Epidermal melanocyte (primary cell): Measurements from ENCODE around the gene VSTM2B.

Experiments
- DNase-seq: peaks from one replicate; pipeline ENCODE4 v3.0.0; 2011; ENCODE audit warnings: low spot score; ENCODE audit not compliant: insufficient read length

Gene VSTM2B

DNA sequence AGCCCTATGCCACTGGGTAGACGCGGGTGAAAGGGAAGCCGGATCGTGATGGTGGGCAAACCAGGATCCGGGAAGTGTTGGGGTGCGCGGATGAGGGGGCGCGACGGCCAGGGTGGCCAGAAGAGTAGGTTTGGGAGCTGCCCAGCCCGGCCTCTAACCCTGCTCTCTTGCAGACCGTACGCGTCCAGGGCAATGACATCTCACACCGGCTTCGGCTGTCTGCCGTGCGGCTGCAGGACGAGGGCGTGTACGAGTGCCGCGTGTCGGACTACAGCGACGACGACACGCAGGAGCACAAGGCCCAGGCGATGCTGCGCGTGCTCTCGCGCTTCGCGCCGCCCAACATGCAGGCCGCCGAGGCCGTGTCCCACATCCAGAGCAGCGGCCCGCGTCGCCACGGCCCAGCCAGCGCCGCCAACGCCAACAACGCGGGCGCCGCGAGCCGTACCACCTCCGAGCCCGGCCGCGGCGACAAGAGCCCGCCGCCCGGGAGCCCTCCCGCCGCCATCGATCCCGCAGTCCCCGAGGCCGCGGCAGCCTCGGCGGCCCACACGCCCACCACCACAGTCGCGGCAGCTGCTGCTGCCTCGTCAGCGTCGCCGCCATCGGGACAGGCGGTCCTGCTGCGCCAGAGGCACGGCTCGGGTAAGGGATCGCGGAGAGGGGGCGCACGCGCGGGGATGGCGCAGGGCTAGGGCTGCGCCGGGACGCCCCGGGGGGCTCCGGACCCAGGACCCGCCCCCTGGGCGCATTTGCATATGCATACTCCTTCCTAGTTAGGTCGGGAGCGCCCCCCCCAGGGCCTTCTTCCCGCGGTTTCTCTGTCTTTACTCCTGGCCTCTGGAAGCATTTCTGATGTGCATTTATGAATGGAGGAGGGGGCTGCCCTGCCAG, 4.1 kb downstream of the VSTM2B start:
- DNase-seq = no peak

DNA sequence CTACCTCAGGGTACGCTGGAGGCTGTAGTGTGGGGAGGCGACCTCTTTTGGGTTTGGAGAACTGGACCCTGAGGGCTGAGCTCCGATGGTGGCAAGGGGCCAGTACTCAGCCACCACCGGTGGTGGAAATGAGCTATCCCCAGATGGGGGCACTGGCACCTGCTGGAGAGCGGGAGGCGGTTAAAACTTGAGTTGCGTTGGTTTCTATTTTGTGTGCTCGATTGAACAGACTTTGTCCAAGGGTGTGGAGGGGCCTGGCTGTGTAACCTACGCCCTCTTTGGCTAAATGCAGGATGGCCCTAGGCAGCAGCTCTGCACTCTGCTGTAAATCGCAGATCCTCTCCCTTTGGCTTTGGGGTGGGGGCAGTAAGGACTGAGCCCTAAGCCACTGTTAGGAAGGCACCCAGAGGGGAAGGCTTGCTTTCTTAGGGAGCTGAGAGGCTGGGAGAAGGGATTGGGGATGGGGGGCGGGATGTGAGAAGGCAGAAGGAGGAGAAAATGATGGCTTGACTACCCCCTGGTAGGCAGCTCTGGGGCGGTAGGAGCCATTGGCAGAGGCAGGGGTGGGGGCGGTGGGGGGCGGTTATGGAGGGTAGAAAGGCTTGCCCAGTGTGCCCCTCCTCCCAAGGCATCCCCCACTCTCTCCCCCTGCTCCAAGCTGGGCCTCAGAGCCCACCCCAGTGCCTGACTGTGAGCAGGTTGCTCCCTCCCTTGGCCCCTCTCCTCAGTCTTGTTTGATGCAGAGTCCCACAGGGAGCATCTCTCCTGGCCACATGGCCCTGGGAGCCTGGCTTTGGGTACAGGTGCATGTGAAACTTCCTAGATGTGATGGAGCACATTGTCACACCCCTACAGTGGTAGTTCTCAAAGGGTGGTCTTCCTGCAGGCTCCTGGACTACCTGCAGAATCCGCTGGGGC, 5.0 kb downstream of the VSTM2B start:
- no peak for DNase-seq

GRCh38 chr19:29531458-29532025, 5.7 kb downstream of the VSTM2B start:
- DNase-seq = no peak

- no peak for DNase-seq
Observed at GRCh38 chr19:29532097-29532496, 6.3 kb downstream of the VSTM2B start.

- no peak for DNase-seq
Observed at GRCh38 chr19:29532956-29533355, 7.2 kb downstream of the VSTM2B start.

DNA sequence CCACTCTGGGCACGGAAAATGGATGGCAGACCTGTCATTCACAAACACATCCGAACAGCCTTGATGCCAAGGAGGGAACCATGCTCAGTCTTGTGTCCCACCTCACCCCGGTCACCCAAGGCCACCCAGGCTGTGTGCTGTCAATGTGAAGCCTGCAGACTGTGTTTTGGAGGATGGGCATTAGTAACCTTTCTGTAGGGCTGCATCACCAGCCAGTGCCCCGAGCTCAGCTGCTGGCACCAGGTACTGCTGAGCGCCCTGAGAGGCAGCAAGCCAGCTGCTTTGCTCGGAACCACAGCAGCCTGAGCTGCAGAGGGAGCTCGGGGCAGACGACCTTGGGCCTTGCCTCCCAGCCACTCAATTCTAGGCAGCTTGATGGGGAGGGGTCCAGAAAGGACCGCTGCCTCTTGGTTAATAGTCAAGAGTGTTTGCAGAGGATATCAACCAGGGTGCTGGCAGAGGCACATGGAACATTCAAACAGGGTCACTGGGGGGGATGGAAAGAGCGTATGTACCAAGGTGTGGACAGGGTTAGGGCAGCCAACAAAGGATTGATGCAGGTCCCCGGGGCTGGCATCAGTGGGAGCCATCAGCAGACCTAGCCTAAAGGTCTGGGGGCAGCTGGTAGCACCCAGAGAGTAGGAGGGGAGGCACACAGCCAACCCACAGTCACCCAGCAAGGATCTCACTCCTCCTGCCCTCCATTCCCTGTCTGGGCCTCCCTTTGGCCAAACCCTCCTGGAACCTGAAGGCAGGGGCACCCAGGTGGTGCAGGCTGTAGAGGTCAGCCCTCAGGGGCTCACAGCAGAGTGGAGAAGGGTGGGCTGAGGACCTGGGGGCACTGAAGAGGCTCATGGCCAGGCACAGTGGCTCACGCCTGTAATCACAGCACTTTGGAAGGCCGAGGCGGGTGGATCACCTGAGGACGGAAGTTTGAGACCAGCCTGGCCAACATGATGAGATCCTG, 8.1 kb downstream of the VSTM2B start:
- no peak for DNase-seq

GRCh38 chr19:29535214-29535831, 9.5 kb downstream of the VSTM2B start:
- no peak for DNase-seq

GRCh38 chr19:29535984-29536508, 10.3 kb downstream of the VSTM2B start:
- DNase-seq = no peak

GRCh38 chr19:29537181-29537580, 11.4 kb downstream of the VSTM2B start:
- DNase-seq = no peak

DNA sequence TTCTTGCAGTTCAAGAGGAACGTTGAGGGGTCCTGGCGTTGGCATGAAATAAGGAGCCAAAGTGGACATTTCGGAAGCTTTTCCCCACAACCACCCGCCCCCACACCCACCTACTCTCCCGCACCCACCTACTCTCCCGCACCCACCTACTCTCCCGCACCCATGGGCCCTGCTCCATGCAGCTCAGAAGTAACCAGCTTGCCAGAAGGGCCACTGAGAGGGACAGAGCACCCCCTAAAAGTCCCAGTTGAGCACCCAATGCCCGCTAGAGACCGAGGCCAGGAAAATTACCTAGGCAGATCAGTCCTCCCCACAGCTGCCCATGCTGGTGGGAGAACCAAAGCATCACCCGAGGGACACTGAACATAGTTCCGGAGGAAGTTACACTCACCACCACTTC, 11.8 kb downstream of the VSTM2B start:
- no peak for DNase-seq

DNA sequence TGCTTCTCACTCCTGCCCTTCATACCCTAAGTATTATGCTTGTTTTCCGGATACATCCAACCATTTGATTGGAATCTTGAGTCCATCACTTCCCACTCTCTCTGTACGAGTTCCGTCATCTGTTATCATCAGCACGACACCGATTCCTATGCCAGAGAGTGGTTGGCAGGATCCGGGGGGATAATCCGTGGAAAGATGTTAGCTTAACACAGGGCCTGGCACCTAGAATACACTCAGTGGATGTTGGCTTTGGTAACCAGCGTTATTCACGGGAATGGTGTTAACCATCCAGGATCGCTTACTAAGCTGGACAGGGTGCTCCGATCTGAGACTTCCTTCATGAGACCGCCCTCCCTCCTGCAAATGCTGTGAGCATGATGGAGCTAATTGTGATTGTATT, 12.4 kb downstream of the VSTM2B start:
- no peak for DNase-seq

GRCh38 chr19:29538651-29539050, 12.9 kb downstream of the VSTM2B start:
- no peak for DNase-seq

GRCh38 chr19:29539131-29539530, 13.3 kb downstream of the VSTM2B start:
- no peak for DNase-seq

GRCh38 chr19:29539670-29540069, 13.9 kb downstream of the VSTM2B start:
- no peak for DNase-seq

DNA sequence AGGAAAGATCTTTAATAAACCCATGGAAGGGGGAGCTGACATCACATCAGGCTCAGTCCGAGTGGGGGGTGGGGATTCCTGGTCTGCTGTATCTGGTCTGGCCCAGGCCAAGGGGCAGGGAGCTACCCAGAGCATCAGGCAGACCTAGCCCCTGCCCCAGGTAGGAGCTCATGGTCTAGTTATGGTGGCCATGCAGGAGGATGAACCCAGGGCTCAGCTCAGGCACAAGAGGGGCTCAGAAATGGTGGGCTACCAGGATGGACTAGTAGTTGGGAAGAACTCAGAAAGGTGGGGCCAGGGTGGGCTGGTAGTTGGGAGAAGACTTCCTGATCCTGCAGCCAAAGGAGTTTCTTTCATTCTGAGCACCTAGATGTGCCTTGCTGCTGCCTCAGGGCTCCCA, 14.3 kb downstream of the VSTM2B start:
- no peak for DNase-seq

GRCh38 chr19:29541473-29542253, 15.9 kb downstream of the VSTM2B start:
- no peak for DNase-seq

DNA sequence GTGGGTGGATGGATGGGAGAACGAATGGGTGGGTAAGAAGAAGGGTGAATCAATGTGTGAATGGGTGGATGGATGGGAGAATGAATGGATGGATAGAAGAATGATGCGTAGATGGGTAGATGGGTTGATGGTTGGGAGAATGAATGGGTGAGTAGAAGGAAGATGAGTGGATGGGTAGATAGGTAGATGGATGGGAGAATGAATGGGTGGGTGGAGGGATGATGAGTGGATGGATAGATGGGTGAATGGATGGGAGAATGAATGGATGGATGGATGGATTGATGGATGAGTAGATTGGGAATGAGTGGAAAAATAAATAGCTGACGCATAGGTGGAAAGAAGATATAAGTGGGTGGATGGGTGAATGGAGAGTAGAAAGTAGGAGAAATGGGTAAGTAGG, 16.5 kb downstream of the VSTM2B start:
- DNase-seq = no peak

- DNase-seq = no peak
Observed at GRCh38 chr19:29542776-29543175, 17.0 kb downstream of the VSTM2B start.

DNA sequence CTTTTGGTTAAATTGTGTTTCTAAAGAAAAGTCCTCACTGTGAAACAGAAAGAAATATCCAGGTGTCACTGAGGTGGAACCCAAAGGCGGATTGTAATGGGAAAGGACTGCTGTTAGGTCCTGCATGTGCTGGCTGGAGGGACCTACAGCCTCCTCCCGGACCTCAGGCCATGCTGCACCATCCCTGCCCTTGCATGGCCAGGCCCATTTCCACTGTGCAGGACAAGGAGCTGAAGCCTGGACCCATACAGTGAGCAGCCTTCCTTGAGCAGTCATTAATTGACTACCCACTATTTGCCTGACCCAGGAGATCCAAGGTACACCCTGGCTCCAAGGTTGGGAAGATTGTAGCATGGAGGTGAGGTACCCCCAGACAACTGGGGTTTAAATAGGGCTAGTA, 17.6 kb downstream of the VSTM2B start:
- DNase-seq = no peak
